Measurements from ENCODE around the gene ZBBX.

GRCh38 chr3:167287308-167287707, 92.8 kb downstream of the ZBBX start:
- TF ChIP-seq, protein P1, sequence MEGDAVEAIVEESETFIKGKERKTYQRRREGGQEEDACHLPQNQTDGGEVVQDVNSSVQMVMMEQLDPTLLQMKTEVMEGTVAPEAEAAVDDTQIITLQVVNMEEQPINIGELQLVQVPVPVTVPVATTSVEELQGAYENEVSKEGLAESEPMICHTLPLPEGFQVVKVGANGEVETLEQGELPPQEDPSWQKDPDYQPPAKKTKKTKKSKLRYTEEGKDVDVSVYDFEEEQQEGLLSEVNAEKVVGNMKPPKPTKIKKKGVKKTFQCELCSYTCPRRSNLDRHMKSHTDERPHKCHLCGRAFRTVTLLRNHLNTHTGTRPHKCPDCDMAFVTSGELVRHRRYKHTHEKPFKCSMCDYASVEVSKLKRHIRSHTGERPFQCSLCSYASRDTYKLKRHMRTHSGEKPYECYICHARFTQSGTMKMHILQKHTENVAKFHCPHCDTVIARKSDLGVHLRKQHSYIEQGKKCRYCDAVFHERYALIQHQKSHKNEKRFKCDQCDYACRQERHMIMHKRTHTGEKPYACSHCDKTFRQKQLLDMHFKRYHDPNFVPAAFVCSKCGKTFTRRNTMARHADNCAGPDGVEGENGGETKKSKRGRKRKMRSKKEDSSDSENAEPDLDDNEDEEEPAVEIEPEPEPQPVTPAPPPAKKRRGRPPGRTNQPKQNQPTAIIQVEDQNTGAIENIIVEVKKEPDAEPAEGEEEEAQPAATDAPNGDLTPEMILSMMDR (conservative IDR thresholded peaks at IDR 0.05; ENCODE audit: low read depth, low read length): no peak
- no peak for TF ChIP-seq EZH2 (IDR thresholded peaks at IDR 0.05; ENCODE audit: borderline replicate concordance, low read depth, low read length, poor library complexity, severe bottlenecking)
